Activated CD8-positive, alpha-beta memory T cell treated with anti-CD3 and anti-CD28 coated beads for 48 hours (primary cell): Measurements from ENCODE around the gene DMD.

Experiments used
- DNase-seq, 3 experiments: peaks; one replicate each; pipeline ENCODE4 v3.0.0-alpha.2; 2020; ENCODE audit warnings: low read depth in 2 of 3, low spot score in 2 of 3

DMD gene

GRCh38 chrX:31092476-31092875 is 2118.9 kb downstream of the DMD start:
- DNase-seq = no peak

GRCh38 chrX:31091819-31092218 is 2119.5 kb downstream of the DMD start:
- DNase-seq = no peak

GRCh38 chrX:31074522-31074921 is 2136.8 kb downstream of the DMD start:
- no peak for DNase-seq

GRCh38 chrX:31071725-31072124 is 2139.6 kb downstream of the DMD start, which contains the start of gene FTHL17:
Gene FTHL17, minus strand, starts transcription at chrX:31072041. Its CDS starts 88 bp downstream, at chrX:31071953.
- DNase-seq = no peak

- no peak for DNase-seq
Observed at GRCh38 chrX:31071262-31071661, 2140.1 kb downstream of the DMD start.

- no peak for DNase-seq
Observed at GRCh38 chrX:31070057-31070468, 2141.3 kb downstream of the DMD start.
